ENCODE measurements around the gene ZDHHC14. TPM values are rescaled to one million over a fixed set of nuclear protein-coding genes. Genes with fewer than 3 reads are reported as not detected.

Gene ZDHHC14
- total and polyA plus RNA-seq, 2 of the 8 experiments (the other 6 are each of a cell fraction or from before 2014, with no cell fraction given), result 2.9 to 5.3 TPM

GRCh38 chr6:157538168-157538567, 157.2 kb downstream of the ZDHHC14 start:
- CTCF ChIA-PET (ENCODE audit: partially characterized antibody), result interaction anchor here (1.5 kb wide), 1 partner anchor 18 kb away, joined by 3 read pairs; no protein-coding TSS in a partner anchor
- H3K14ac ChIP-seq (ENCODE audit: insufficient read length), result no peak overlapping the region
- no peak overlapping the region for H2AFZ ChIP-seq (ENCODE audit: low read length)
- no peak overlapping the region for H3K56ac ChIP-seq (replicated peaks; ENCODE audit: insufficient read length, low read depth, low read length)
- H3K23me2 ChIP-seq (ENCODE audit: low read depth, low read length), result no peaks in the 10 kb centered on the region
- 0 out of 2 replicates have a peak overlapping the region, but pooled peaks have one; percentile 26 for H2BK20ac ChIP-seq (ENCODE audit: low read length)
- H3K4ac ChIP-seq (replicated peaks; ENCODE audit: insufficient read length, low read depth, low read length), result no peak overlapping the region
- H4K8ac ChIP-seq (ENCODE audit: extremely low read depth, insufficient read depth, low read length), result no peak overlapping the region
- H3K27ac ChIP-seq (ENCODE audit: low read depth, low read length), result no peak overlapping the region
- no peaks in the 10 kb centered on the region for H4K20me1 ChIP-seq (replicated peaks in 1 of 2; ENCODE audit: control insufficient read depth in 1 of 2, insufficient read depth in 2 of 2, low read length in 2 of 2)
- peak overlapping the region; percentile 47 for H4K91ac ChIP-seq (replicated peaks; ENCODE audit: insufficient read length, low read length)
- no peak overlapping the region for H2BK5ac ChIP-seq (ENCODE audit: low read depth, low read length)
- 92% methylated on average over 5 of the region's 5 CpGs; no CpG with 5 or more reads in 1 of the 2 experiments for WGBS, 2 experiments (ENCODE audit: extremely low coverage in 1 of 2, insufficient coverage in 1 of 2, insufficient read length in 1 of 2, insufficient replicate concordance in 2 of 2, low coverage in 1 of 2, low lambda C conversion rate in 2 of 2, missing lambda C conversion rate in 1 of 2)
- H3K79me1 ChIP-seq (ENCODE audit: low read depth, low read length), result no peaks in the 10 kb centered on the region
- H3K4me1 ChIP-seq (replicated peaks in 1 of 4; ENCODE audit: control insufficient read depth in 3 of 4, insufficient read depth in 4 of 4, low read length in 3 of 4), result peaks cover 4 to 17% (median 9%) of the 10 kb centered on the region in 4 experiments; a peak in 6 of 7 replicates
- H3K4me3 ChIP-seq (ENCODE audit: extremely low read depth in 1 of 4, insufficient read depth in 2 of 4, low read depth in 3 of 4, low read length in 4 of 4), result no peak overlapping the region
- POLR2A ChIA-PET (ENCODE audit: partially characterized antibody), result interaction anchor here (1.1 to 2.3 kb wide), 2 partner anchors 13 to 14 kb away, joined by 3 to 7 read pairs; no protein-coding TSS in a partner anchor
- peak overlapping the region; percentile 48; the same call in 1 of the 2 replicates for H2BK15ac ChIP-seq (ENCODE audit: low read length)
- H2AK5ac ChIP-seq (ENCODE audit: low read depth, low read length), result no peak overlapping the region
- DNase-seq (ENCODE audit: low read depth in 1 of 2, low spot score in 2 of 2) (no peak), FAIRE-seq (no peak)
- no peak overlapping the region for H3K18ac ChIP-seq (ENCODE audit: extremely low read depth, low read length)
- no peak overlapping the region for H3K23ac ChIP-seq (ENCODE audit: insufficient read length)
- H3K4me2 ChIP-seq (ENCODE audit: insufficient read depth in 1 of 2, low read depth in 2 of 2, low read length in 2 of 2), result no peak overlapping the region
- no peak overlapping the region for H4K5ac ChIP-seq (ENCODE audit: insufficient read length, low read depth, low read length)
- no peaks in the 10 kb centered on the region for H3K36me3 ChIP-seq (ENCODE audit: control insufficient read depth in 2 of 4, insufficient read depth in 4 of 4, low read length in 3 of 4)
- no peak overlapping the region for H2BK120ac ChIP-seq (replicated peaks; ENCODE audit: low read depth, low read length)
- no peaks in the 10 kb centered on the region for H3K79me2 ChIP-seq (ENCODE audit: control insufficient read depth in 1 of 2, insufficient read depth in 2 of 2, low read length in 2 of 2)
- H2BK12ac ChIP-seq (ENCODE audit: low read depth, low read length), result no peak overlapping the region
- no peaks in the 10 kb centered on the region for H3K27me3 ChIP-seq (replicated peaks in 1 of 4; ENCODE audit: control insufficient read depth in 3 of 4, extremely low read depth in 1 of 4, insufficient read depth in 3 of 4, low read length in 3 of 4)
- no peak overlapping the region for H3K9ac ChIP-seq (replicated peaks in 1 of 4; ENCODE audit: extremely low read depth in 1 of 4, low read depth in 3 of 4, low read length in 3 of 4)
- H3K9me3 ChIP-seq (ENCODE audit: insufficient read depth in 2 of 2, low read depth in 1 of 2, low read length in 1 of 2), result no peaks in the 10 kb centered on the region
- TF ChIP-seq CTBP2 (IDR thresholded peaks at IDR 0.05; ENCODE audit: borderline replicate concordance, insufficient read depth, insufficient read length, low read length) (no peak), KDM4A (IDR thresholded peaks at IDR 0.05; ENCODE audit: low read depth, low read length, severe bottlenecking) (no peak), KDM5A (IDR thresholded peaks at IDR 0.05; ENCODE audit: low read length) (no peak), SP1 (IDR thresholded peaks at IDR 0.05; ENCODE audit: low read depth, low read length) (no peak), CHD1 (IDR thresholded peaks at IDR 0.05; ENCODE audit: low read depth, low read length) (no peak), RBBP5 (IDR thresholded peaks at IDR 0.05; ENCODE audit: borderline replicate concordance, low read depth, low read length) (no peak), EZH2 (IDR thresholded peaks at IDR 0.05; ENCODE audit: low read depth, low read length, severe bottlenecking) (no peak), SAP30 (IDR thresholded peaks at IDR 0.05; ENCODE audit: insufficient read depth, insufficient replicate concordance, low read length) (no peak)
- TF ChIP-seq, protein P1, sequence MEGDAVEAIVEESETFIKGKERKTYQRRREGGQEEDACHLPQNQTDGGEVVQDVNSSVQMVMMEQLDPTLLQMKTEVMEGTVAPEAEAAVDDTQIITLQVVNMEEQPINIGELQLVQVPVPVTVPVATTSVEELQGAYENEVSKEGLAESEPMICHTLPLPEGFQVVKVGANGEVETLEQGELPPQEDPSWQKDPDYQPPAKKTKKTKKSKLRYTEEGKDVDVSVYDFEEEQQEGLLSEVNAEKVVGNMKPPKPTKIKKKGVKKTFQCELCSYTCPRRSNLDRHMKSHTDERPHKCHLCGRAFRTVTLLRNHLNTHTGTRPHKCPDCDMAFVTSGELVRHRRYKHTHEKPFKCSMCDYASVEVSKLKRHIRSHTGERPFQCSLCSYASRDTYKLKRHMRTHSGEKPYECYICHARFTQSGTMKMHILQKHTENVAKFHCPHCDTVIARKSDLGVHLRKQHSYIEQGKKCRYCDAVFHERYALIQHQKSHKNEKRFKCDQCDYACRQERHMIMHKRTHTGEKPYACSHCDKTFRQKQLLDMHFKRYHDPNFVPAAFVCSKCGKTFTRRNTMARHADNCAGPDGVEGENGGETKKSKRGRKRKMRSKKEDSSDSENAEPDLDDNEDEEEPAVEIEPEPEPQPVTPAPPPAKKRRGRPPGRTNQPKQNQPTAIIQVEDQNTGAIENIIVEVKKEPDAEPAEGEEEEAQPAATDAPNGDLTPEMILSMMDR (IDR thresholded peaks at IDR 0.05; ENCODE audit: control extremely low read depth in 1 of 3, insufficient read depth in 1 of 3, low read depth in 1 of 3, low read length in 3 of 3), result no peak
